ENCODE data around the gene HERC3. TPM values are rescaled to one million over a fixed set of nuclear protein-coding genes. Genes with fewer than 3 reads are reported as not detected.

Gene HERC3
- total and polyA plus RNA-seq, 10 of the 15 experiments (the other 5 are each of a cell fraction or from before 2014, with no cell fraction given) = 0.52 to 18.2 (median 2.8) TPM

GRCh38 chr4:88713782-88714181 lies 121.5 kb downstream of the HERC3 start:
- no peak overlapping the region for H3K27ac ChIP-seq (ENCODE audit: control insufficient read depth, insufficient read depth)
- ChIA-PET CTCF (interaction anchor here (1.0 kb wide), 1 partner anchor 10 kb away, joined by 4 read pairs; no protein-coding TSS in a partner anchor), POLR2A (no interaction called here), SMC1A (ENCODE audit: uncharacterized antibody, unreplicated experiment) (interaction anchor here (1.6 to 1.9 kb wide), 2 partner anchors 10 to 11 kb away, joined by 5 read pairs; no protein-coding TSS in a partner anchor), RAD21 (ENCODE audit: unreplicated experiment) (interaction anchor here (1.1 kb wide), 1 partner anchor 41 kb away, joined by 3 read pairs; no protein-coding TSS in a partner anchor)
- H3K9ac ChIP-seq (ENCODE audit: control insufficient read depth, insufficient read depth, low read length) = no peak overlapping the region
- H3K9me3 ChIP-seq (replicated peaks; ENCODE audit: control insufficient read depth, insufficient read depth, low read length) = peaks cover 3% of the 10 kb centered on the region; the same call in 2 of the 3 replicates
- 96% methylated on average over 1 of the region's 1 CpG for WGBS (ENCODE audit: insufficient coverage, insufficient replicate concordance, low lambda C conversion rate, missing lambda C conversion rate)
- FAIRE-seq = no peak
- BruUV-seq (replicated peaks) = no TSS peak
- ATAC-seq = no peak
- in situ Hi-C loops (cut with MboI) = no loop called here
- H2AFZ ChIP-seq (ENCODE audit: control insufficient read depth, low read depth, low read length) = no peak overlapping the region
- intact Hi-C loops (cut with micrococcal nuclease; ENCODE audit: unreplicated experiment) = no loop called here
- TF ChIP-seq ZBTB40 (IDR thresholded peaks at IDR 0.05; ENCODE audit: borderline replicate concordance) = no peak
- TF ChIP-seq, protein P1, sequence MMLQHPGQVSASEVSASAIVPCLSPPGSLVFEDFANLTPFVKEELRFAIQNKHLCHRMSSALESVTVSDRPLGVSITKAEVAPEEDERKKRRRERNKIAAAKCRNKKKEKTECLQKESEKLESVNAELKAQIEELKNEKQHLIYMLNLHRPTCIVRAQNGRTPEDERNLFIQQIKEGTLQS (IDR thresholded peaks at IDR 0.05; ENCODE audit: borderline replicate concordance, extremely low read depth, low read depth, low read length) = no peak
- no peak for TF ChIP-seq RCOR1 (conservative IDR thresholded peaks at IDR 0.05; ENCODE audit: low read depth, low read length)
- no peak for TF ChIP-seq ZNF274 (IDR thresholded peaks at IDR 0.05; ENCODE audit: insufficient read depth, insufficient read length)
- TF ChIP-seq NR2C2 (IDR thresholded peaks at IDR 0.05; ENCODE audit: borderline replicate concordance, control insufficient read depth, insufficient read length, low read depth) = no peak
- no peak for TF ChIP-seq NR2C1 (IDR thresholded peaks at IDR 0.05)
- no peak for TF ChIP-seq KDM1A (IDR thresholded peaks at IDR 0.05; ENCODE audit: borderline replicate concordance)
- no peak for TF ChIP-seq CBX5 (IDR thresholded peaks at IDR 0.05; ENCODE audit: low read depth)
- TF ChIP-seq FOXK2 (IDR thresholded peaks at IDR 0.05) = no peak
- TF ChIP-seq GATAD2B (conservative IDR thresholded peaks at IDR 0.05; ENCODE audit: low read depth) = no peak
- no peak for TF ChIP-seq ETV6 (conservative IDR thresholded peaks at IDR 0.05 in 1 of 2, IDR thresholded peaks at IDR 0.05 in 1 of 2; ENCODE audit: borderline replicate concordance in 1 of 2, low read depth in 1 of 2)
- no peak for TF ChIP-seq SRF (IDR thresholded peaks at IDR 0.05; ENCODE audit: low read depth in 2 of 2, low read length in 2 of 2)
- no peaks in the 10 kb centered on the region; a peak in 1 of 4 replicates for H3K36me3 ChIP-seq (ENCODE audit: control insufficient read depth in 2 of 2, insufficient read depth in 2 of 2, low read length in 1 of 2)
- no peaks in the 10 kb centered on the region for H3K4me1 ChIP-seq (ENCODE audit: control insufficient read depth, insufficient read depth, low read length)
- H3K4me2 ChIP-seq (ENCODE audit: control insufficient read depth, insufficient read depth) = no peak overlapping the region
- DNase-seq (ENCODE audit: low read depth, low spot score) = no peak
- H3K27me3 ChIP-seq (replicated peaks in 1 of 2; ENCODE audit: control insufficient read depth in 2 of 2, insufficient read depth in 2 of 2, low read length in 1 of 2) = no peaks in the 10 kb centered on the region
- no peaks in the 10 kb centered on the region for H3K79me2 ChIP-seq (ENCODE audit: control insufficient read depth, insufficient read depth, low read length)
- no peaks in the 10 kb centered on the region for H4K20me1 ChIP-seq (ENCODE audit: control insufficient read depth, insufficient read depth)
- no peak overlapping the region for H3K4me3 ChIP-seq
